ENCODE measurements around the gene DENND6B.

DENND6B gene

GRCh38 chr22:50318698-50319411, 8.0 kb downstream of the DENND6B start:
- no peak overlapping the region for H3K4me3 ChIP-seq (replicated peaks; ENCODE audit: low read depth, low read length)
- TF ChIP-seq CTCF (IDR thresholded peaks at IDR 0.05; ENCODE audit: low read depth, low read length, missing control alignments), result no peak
- DNase-seq (ENCODE audit: extremely low read depth, low read depth), result no peak

- H3K4me3 ChIP-seq (replicated peaks; ENCODE audit: low read depth, low read length), result no peak overlapping the region
- no peak for TF ChIP-seq CTCF (IDR thresholded peaks at IDR 0.05; ENCODE audit: low read depth, low read length, missing control alignments)
- no peak for DNase-seq (ENCODE audit: extremely low read depth, low read depth)
Observed at GRCh38 chr22:50318356-50318697, 8.5 kb downstream of the DENND6B start.

- DNase-seq (ENCODE audit: extremely low read depth, low read depth), result no peak
- no peak for TF ChIP-seq CTCF (IDR thresholded peaks at IDR 0.05; ENCODE audit: low read depth, low read length, missing control alignments)
- H3K4me3 ChIP-seq (replicated peaks; ENCODE audit: low read depth, low read length), result no peak overlapping the region
Observed at GRCh38 chr22:50317674-50318073, 9.1 kb downstream of the DENND6B start.

GRCh38 chr22:50317178-50317577, 9.6 kb downstream of the DENND6B start:
- no peak for TF ChIP-seq CTCF (IDR thresholded peaks at IDR 0.05; ENCODE audit: low read depth, low read length, missing control alignments)
- no peak overlapping the region for H3K4me3 ChIP-seq (replicated peaks; ENCODE audit: low read depth, low read length)
- DNase-seq (ENCODE audit: extremely low read depth, low read depth), result no peak

- TF ChIP-seq CTCF (IDR thresholded peaks at IDR 0.05; ENCODE audit: low read depth, low read length, missing control alignments), result no peak
- DNase-seq (ENCODE audit: extremely low read depth, low read depth), result no peak
- no peak overlapping the region for H3K4me3 ChIP-seq (replicated peaks; ENCODE audit: low read depth, low read length)
Observed at GRCh38 chr22:50316114-50317065, 10.4 kb downstream of the DENND6B start.

- H3K4me3 ChIP-seq (replicated peaks; ENCODE audit: low read depth, low read length), result no peak overlapping the region
- TF ChIP-seq CTCF (IDR thresholded peaks at IDR 0.05; ENCODE audit: low read depth, low read length, missing control alignments), result no peak
- DNase-seq (ENCODE audit: extremely low read depth, low read depth), result no peak
Observed at GRCh38 chr22:50315289-50316113, 11.3 kb downstream of the DENND6B start.

All from HFF-Myc (cell line).